SK-N-SH (cell line): Measurements from ENCODE around the gene FOXK2. TPM values are rescaled to one million over a fixed set of nuclear protein-coding genes. Genes with fewer than 3 reads are reported as not detected.
"Not testable (repeated sequence)": the region's sequence is repeated elsewhere in the genome, so short reads cannot be mapped to it uniquely, and the experiment has no call there.

Experiments
- CTCF ChIA-PET: fragments of 300-600, 350-600 bp; formaldehyde crosslinking; extraction: SDS; loops from one replicate; lab custom pipeline; 2021; lab: Yijun Ruan, JAX
- POLR2A ChIA-PET: fragments of 350-600 bp; sonication (Branson Sonifier 250); formaldehyde crosslinking; extraction: SDS; loops from one replicate; lab custom pipeline; 2020; ENCODE audit warnings: antibody characterized with exemption, inconsistent platforms; lab: Yijun Ruan, JAX
- DNase-seq: peaks from one replicate; pipeline ENCODE4 v3.0.0; 2012
- H2AFZ ChIP-seq: fragments of 200-600 bp; sonication (generic); 2 replicates; pipeline ENCODE4 v1.8.1; 2016; ENCODE audit warnings: antibody characterized with exemption, mild to moderate bottlenecking, low read depth
- H3F3A ChIP-seq: fragments of 200-600 bp; sonication (generic); replicated peaks from 2 replicates; pipeline ENCODE3; 2016; ENCODE audit warnings: antibody characterized with exemption, mild to moderate bottlenecking; ENCODE audit not compliant: insufficient read depth
- H3K27ac ChIP-seq, 2 experiments: fragments of 200-500 bp in 1 of 2; fragments of 200-600 bp in 1 of 2; sonication (Bioruptor generic) in 1 of 2; sonication (generic), shearing (Covaris generic) in 1 of 2; 2 replicates each; pipeline versions ENCODE4 v1.5.1 to v1.6.1; 2014 to 2016; ENCODE audit warnings: low read depth in 2 of 2, inconsistent platforms in 1 of 2, low read length in 1 of 2, mild to moderate bottlenecking in 1 of 2, mixed read lengths in 1 of 2
- H3K27me3 ChIP-seq: fragments of 200-600 bp; sonication (generic), shearing (Covaris generic); 2 replicates; pipeline ENCODE4 v1.6.1; 2016; ENCODE audit warnings: mixed run types; ENCODE audit not compliant: insufficient read depth
- H3K36me3 ChIP-seq, 2 experiments: fragments of 200-500 bp in 1 of 2; fragments of 200-600 bp in 1 of 2; sonication (Bioruptor generic) in 1 of 2; sonication (generic) in 1 of 2; replicated peaks in 1 of 2; 2 replicates each; pipeline versions ENCODE3 to v1.5.1; 2014 to 2016; ENCODE audit warnings: low read length in 1 of 2, mild to moderate bottlenecking in 1 of 2; ENCODE audit not compliant: insufficient read depth in 2 of 2, control insufficient read depth in 1 of 2
- H3K4me1 ChIP-seq, 2 experiments: fragments of 200-500 bp in 1 of 2; fragments of 200-600 bp in 1 of 2; sonication (Bioruptor generic) in 1 of 2; sonication (generic), shearing (Covaris generic) in 1 of 2; 2 replicates each; pipeline versions ENCODE4 v1.5.1 to v1.6.1; 2014 to 2016; ENCODE audit warnings: low read depth in 1 of 2, low read length in 1 of 2, mixed run types in 1 of 2; ENCODE audit not compliant: insufficient read depth in 2 of 2, control insufficient read depth in 1 of 2
- H3K4me2 ChIP-seq: fragments of 200-600 bp; sonication (generic), shearing (Covaris generic); 2 replicates; pipeline ENCODE4 v1.6.1; 2017; ENCODE audit warnings: mixed run types
- H3K4me3 ChIP-seq, 2 experiments: fragments of 200-500 bp in 1 of 2; fragments of 200-600 bp in 1 of 2; sonication (Bioruptor generic) in 1 of 2; sonication (generic), shearing (Covaris generic) in 1 of 2; 2 replicates each; pipeline versions ENCODE4 v1.5.1 to v1.8.1; 2014 to 2016; ENCODE audit warnings: low read depth in 2 of 2, inconsistent platforms in 1 of 2, low read length in 1 of 2, mild to moderate bottlenecking in 1 of 2, mixed read lengths in 1 of 2, moderate library complexity in 1 of 2
- H3K79me2 ChIP-seq: fragments of 200-600 bp; sonication (generic); 2 replicates; pipeline ENCODE4 v1.8.1; 2017; ENCODE audit warnings: mild to moderate bottlenecking; ENCODE audit not compliant: insufficient read depth
- H3K9ac ChIP-seq: fragments of 200-600 bp; sonication (generic); 2 replicates; pipeline ENCODE4 v1.6.1; 2017; ENCODE audit warnings: mixed run types
- H3K9me2 ChIP-seq: fragments of 200-600 bp; sonication (generic); 2 replicates; pipeline ENCODE4 v1.6.1; 2017; ENCODE audit warnings: mixed run types
- H3K9me3 ChIP-seq: fragments of 200-600 bp; sonication (generic); 2 replicates; pipeline ENCODE4 v1.6.1; 2017; ENCODE audit warnings: mixed run types, mild to moderate bottlenecking, moderate library complexity
- H4K20me1 ChIP-seq: fragments of 200-600 bp; sonication (generic); 2 replicates; pipeline ENCODE4 v1.6.1; 2017; ENCODE audit warnings: mild to moderate bottlenecking, mixed run types; ENCODE audit not compliant: insufficient read depth
- EZH2phosphoT487 ChIP-seq: fragments of 200-600 bp; sonication (generic); IDR thresholded peaks from 2 replicates; pipeline ENCODE4 v1.6.1; 2017; ENCODE audit warnings: low read depth, mixed run types, mild to moderate bottlenecking, antibody characterized with exemption, moderate library complexity, borderline replicate concordance
- FOSL2 ChIP-seq: IDR thresholded peaks from 2 replicates; pipeline ENCODE4 v1.4.0; 2012; ENCODE audit warnings: low read depth, mild to moderate bottlenecking, moderate library complexity, borderline replicate concordance
- FOXJ3 ChIP-seq: sonication (generic); formaldehyde crosslinking; IDR thresholded peaks from 2 replicates; pipeline ENCODE4 v1.5.1; 2020; ENCODE audit warnings: mild to moderate bottlenecking, missing genetic modification reagents
- GATA2 ChIP-seq: sonication (generic); formaldehyde crosslinking; IDR thresholded peaks from 2 replicates; pipeline ENCODE4 v1.5.0; 2020; ENCODE audit warnings: mild to moderate bottlenecking, missing genetic modification reagents
- MEF2A ChIP-seq: IDR thresholded peaks from 2 replicates; pipeline ENCODE4 v1.4.0; 2012; ENCODE audit warnings: low read depth, borderline replicate concordance
- RXRA ChIP-seq: IDR thresholded peaks from 2 replicates; pipeline ENCODE4 v1.4.0; 2012; ENCODE audit warnings: low read depth, mild to moderate bottlenecking, borderline replicate concordance
- TCF12 ChIP-seq: IDR thresholded peaks from 2 replicates; pipeline ENCODE4 v1.4.0; 2012
- TEAD4 ChIP-seq: IDR thresholded peaks from 2 replicates; pipeline ENCODE4 v1.4.0; 2012; ENCODE audit warnings: mild to moderate bottlenecking, borderline replicate concordance; ENCODE audit not compliant: insufficient read depth
- USF2 ChIP-seq: fragments of 150-350 bp; IDR thresholded peaks from 2 replicates; pipeline ENCODE4 v1.6.1; 2017; ENCODE audit warnings: antibody characterized with exemption, low read length, low read depth, borderline replicate concordance
- YY1 ChIP-seq: IDR thresholded peaks from 2 replicates; pipeline ENCODE4 v1.4.0; 2012; ENCODE audit warnings: low read depth, mild to moderate bottlenecking
- WGBS: methylation state at CpG from one replicate; pipeline ENCODE4 v1.1.6; 2017; ENCODE audit warnings: low lambda C conversion rate; 5-methylcytosine and 5-hydroxymethylcytosine counted together
- polyA plus RNA-seq, 3 experiments: library from polyadenylated mRNA; depleted of rRNA; stranded (reverse); fragments of >200 nt; gene quantifications; 2 replicates each; pipeline ENCODE4 v1.2.3, GENCODE V29; 2012
- TF ChIP-seq, protein P1 (sequence below): fragments of 150-350 bp; IDR thresholded peaks from 2 replicates; pipeline ENCODE4 v1.6.1; 2016; ENCODE audit warnings: mild to moderate bottlenecking, low read depth, low read length

The FOXK2 gene
- polyA plus RNA-seq, 1 of the 3 experiments (the other 2 are of a cell fraction), result 36.4 TPM

DNA sequence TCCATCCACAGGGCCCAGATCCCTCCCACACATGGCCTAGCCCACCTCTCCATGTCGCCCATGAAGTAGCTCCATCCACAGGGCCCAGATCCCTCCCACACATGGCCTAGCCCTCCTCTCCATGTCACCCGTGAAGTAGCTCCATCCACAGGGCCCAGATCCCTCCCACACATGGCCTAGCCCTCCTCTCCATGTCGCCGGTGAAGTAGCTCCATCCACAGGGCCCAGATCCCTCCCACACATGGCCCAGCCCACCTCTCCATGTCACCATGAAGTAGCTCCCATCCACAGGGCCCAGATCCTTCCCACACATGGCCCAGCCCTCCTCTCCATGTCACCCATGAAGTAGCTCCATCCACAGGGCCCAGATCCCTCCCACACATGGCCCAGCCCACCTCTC is 60.4 kb downstream of the FOXK2 start:
- Histone ChIP-seq H4K20me1 (peaks cover 12% of the 10 kb centered on the region), H3K36me3 (peaks cover 25 to 40% of the 10 kb centered on the region in 2 experiments), H3K79me2 (peaks cover 31% of the 10 kb centered on the region; the same call in 1 of the 2 replicates)
- H3K27me3 ChIP-seq, H3K9me2 ChIP-seq, H3K4me2 ChIP-seq, H3K9me3 ChIP-seq, H3K4me3 ChIP-seq, H3K4me1 ChIP-seq, H3K9ac ChIP-seq, H3F3A ChIP-seq, H3K27ac ChIP-seq, H2AFZ ChIP-seq, DNase-seq, POLR2A ChIA-PET: not testable (repeated sequence)
- 97% methylated on average over 4 of the region's 4 CpGs for WGBS
- CTCF ChIA-PET, result interaction anchor here (1.1 kb wide), 1 partner anchor 10 kb away, joined by 3 read pairs; no protein-coding TSS in a partner anchor

- H2AFZ ChIP-seq, result no peak overlapping the region
- no peak overlapping the region for H3K4me3 ChIP-seq
- no peak for DNase-seq
- H3F3A ChIP-seq, result peaks cover 4% of the 10 kb centered on the region
- peaks cover 37 to 39% of the 10 kb centered on the region in 2 experiments for H3K36me3 ChIP-seq
- TF ChIP-seq YY1 (no peak), TEAD4 (no peak), RXRA (no peak), FOSL2 (no peak), TCF12 (no peak), EZH2phosphoT487 (no peak), FOXJ3 (CRISPR knock-in tag) (no peak), GATA2 (no peak), USF2 (no peak), MEF2A (no peak)
- TF ChIP-seq, protein P1, sequence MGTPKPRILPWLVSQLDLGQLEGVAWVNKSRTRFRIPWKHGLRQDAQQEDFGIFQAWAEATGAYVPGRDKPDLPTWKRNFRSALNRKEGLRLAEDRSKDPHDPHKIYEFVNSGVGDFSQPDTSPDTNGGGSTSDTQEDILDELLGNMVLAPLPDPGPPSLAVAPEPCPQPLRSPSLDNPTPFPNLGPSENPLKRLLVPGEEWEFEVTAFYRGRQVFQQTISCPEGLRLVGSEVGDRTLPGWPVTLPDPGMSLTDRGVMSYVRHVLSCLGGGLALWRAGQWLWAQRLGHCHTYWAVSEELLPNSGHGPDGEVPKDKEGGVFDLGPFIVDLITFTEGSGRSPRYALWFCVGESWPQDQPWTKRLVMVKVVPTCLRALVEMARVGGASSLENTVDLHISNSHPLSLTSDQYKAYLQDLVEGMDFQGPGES, result no peak
- 89% methylated on average over 8 of the region's 8 CpGs for WGBS
- H3K79me2 ChIP-seq, result peaks cover 29% of the 10 kb centered on the region; the same call in 1 of the 2 replicates
- no peaks in the 10 kb centered on the region for H3K27me3 ChIP-seq
- H3K27ac ChIP-seq, result no peak overlapping the region
- no peaks in the 10 kb centered on the region for H3K9me2 ChIP-seq
- ChIA-PET CTCF (interaction anchor here (1.0 to 1.7 kb wide), 4 partner anchors 28 to 231 kb away, joined by 3 to 4 read pairs (median 4); no protein-coding TSS in a partner anchor), POLR2A (no interaction called here)
- H3K4me2 ChIP-seq, result no peak overlapping the region
- no peaks in the 10 kb centered on the region for H3K9me3 ChIP-seq
- H3K9ac ChIP-seq, result no peak overlapping the region
- H3K4me1 ChIP-seq, result peaks cover 0 to 9% of the 10 kb centered on the region in 2 experiments; a peak in 1 of 4 replicates
- H4K20me1 ChIP-seq, result peaks cover 12% of the 10 kb centered on the region
Observed at GRCh38 chr17:82582213-82582612, 62.7 kb downstream of the FOXK2 start.
